Neuronal stem cell (in vitro differentiated cells): Measurements from ENCODE around the gene CHCHD3.

Experiments
- DNase-seq: peaks from one replicate; pipeline ENCODE4 v3.0.0-alpha.2; 2013; ENCODE audit warnings: low spot score
- H2AFZ ChIP-seq: one replicate; pipeline ENCODE4 v1.6.1; 2013; ENCODE audit warnings: mild to moderate bottlenecking, low read length, inconsistent platforms
- H2AK5ac ChIP-seq: 2 replicates; pipeline ENCODE4 v1.6.1; 2013; ENCODE audit warnings: low read depth, mild to moderate bottlenecking, inconsistent platforms, low read length, moderate library complexity, mixed read lengths
- H2BK120ac ChIP-seq: 2 replicates; pipeline ENCODE4 v1.6.1; 2013; ENCODE audit warnings: low read depth, mild to moderate bottlenecking, inconsistent platforms, low read length, moderate library complexity, mixed read lengths
- H2BK12ac ChIP-seq: one replicate; pipeline ENCODE4 v1.6.1; 2013; ENCODE audit warnings: low read length, inconsistent platforms
- H2BK15ac ChIP-seq: 2 replicates; pipeline ENCODE4 v1.6.1; 2013; ENCODE audit warnings: mild to moderate bottlenecking, low read length, inconsistent platforms, mixed read lengths
- H2BK5ac ChIP-seq: one replicate; pipeline ENCODE4 v1.6.1; 2013; ENCODE audit warnings: inconsistent platforms, mild to moderate bottlenecking, low read length, moderate library complexity
- H3K14ac ChIP-seq: one replicate; pipeline ENCODE4 v1.6.1; 2013; ENCODE audit warnings: low read length, inconsistent platforms
- H3K18ac ChIP-seq: 2 replicates; pipeline ENCODE4 v1.6.1; 2013; ENCODE audit warnings: low read length, inconsistent platforms
- H3K23ac ChIP-seq: 2 replicates; pipeline ENCODE4 v1.6.1; 2013; ENCODE audit warnings: low read depth, mild to moderate bottlenecking, mixed read lengths, low read length, inconsistent platforms; ENCODE audit not compliant: poor library complexity
- H3K27ac ChIP-seq: replicated peaks from 3 replicates; pipeline ENCODE4 v1.5.1; 2013; ENCODE audit warnings: low read length, inconsistent platforms
- H3K27me3 ChIP-seq, 3 experiments: 2 replicates each; pipeline ENCODE4 v1.6.1; 2013; ENCODE audit warnings: low read length in 3 of 3, mild to moderate bottlenecking in 2 of 3, inconsistent platforms in 1 of 3, low read depth in 1 of 3, mixed read lengths in 1 of 3, moderate library complexity in 1 of 3; ENCODE audit not compliant: control insufficient read depth in 3 of 3, insufficient read depth in 3 of 3
- H3K36me3 ChIP-seq, 2 donors: replicated peaks in 1 of 2; 2 replicates each; pipeline ENCODE4 v1.6.1; 2013; ENCODE audit warnings: low read length in 2 of 2; ENCODE audit not compliant: control insufficient read depth in 2 of 2, insufficient read depth in 2 of 2
- H3K4ac ChIP-seq: 2 replicates; pipeline ENCODE4 v1.6.1; 2013; ENCODE audit warnings: inconsistent platforms, mild to moderate bottlenecking, low read length, moderate library complexity
- H3K4me1 ChIP-seq, 2 donors: 1 replicate in 1 of 2; 2 replicates in 1 of 2; pipeline ENCODE4 v1.6.1; 2013; ENCODE audit warnings: low read length in 2 of 2, low read depth in 1 of 2; ENCODE audit not compliant: control insufficient read depth in 2 of 2, insufficient read depth in 1 of 2
- H3K4me2 ChIP-seq: one replicate; pipeline ENCODE4 v1.6.1; 2013; ENCODE audit warnings: mild to moderate bottlenecking, low read length, inconsistent platforms; ENCODE audit not compliant: insufficient read depth, poor library complexity, severe bottlenecking
- H3K4me3 ChIP-seq, 2 donors: 2 replicates each; pipeline ENCODE4 v1.5.1; 2013; ENCODE audit warnings: low read length in 2 of 2, mild to moderate bottlenecking in 2 of 2, inconsistent platforms in 1 of 2, moderate library complexity in 1 of 2
- H3K79me1 ChIP-seq: one replicate; pipeline ENCODE4 v1.6.1; 2013; ENCODE audit warnings: low read depth, mild to moderate bottlenecking, inconsistent platforms, low read length, moderate library complexity
- H3K9ac ChIP-seq: one replicate; pipeline ENCODE4 v1.6.1; 2013; ENCODE audit warnings: mild to moderate bottlenecking, low read depth, low read length, inconsistent platforms; ENCODE audit not compliant: poor library complexity
- H3K9me3 ChIP-seq, 2 donors: replicated peaks in 1 of 2; 2 replicates each; pipeline versions ENCODE3 to v1.6.1; 2013; ENCODE audit warnings: low read length in 2 of 2, mild to moderate bottlenecking in 2 of 2, inconsistent platforms in 1 of 2, low read depth in 1 of 2, mixed read lengths in 1 of 2, moderate library complexity in 1 of 2; ENCODE audit not compliant: control insufficient read depth in 2 of 2, insufficient read depth in 1 of 2
- H4K8ac ChIP-seq: one replicate; pipeline ENCODE4 v1.6.1; 2013; ENCODE audit warnings: low read depth, mild to moderate bottlenecking, inconsistent platforms, low read length, moderate library complexity
- H4K91ac ChIP-seq: one replicate; pipeline ENCODE4 v1.6.1; 2013; ENCODE audit warnings: low read length, low read depth, mild to moderate bottlenecking, inconsistent platforms; ENCODE audit not compliant: poor library complexity
- WGBS, 2 donors: extraction: QIAGEN DNeasy Blood & Tissue Kit; methylation state at CpG; one replicate each; pipeline ENCODE4 v1.1.7; 2013; ENCODE audit warnings: missing lambda C conversion rate in 2 of 2, mixed read lengths in 1 of 2; ENCODE audit not compliant: insufficient read length in 2 of 2, insufficient replicate concordance in 1 of 2; ENCODE audit errors: extremely low coverage in 2 of 2; 5-methylcytosine and 5-hydroxymethylcytosine counted together

Gene CHCHD3

GRCh38 chr7:132838313-132838712 lies 243.6 kb downstream of the CHCHD3 start:
- no peaks in the 10 kb centered on the region for H3K27me3 ChIP-seq

GRCh38 chr7:132837529-132837928 lies 244.4 kb downstream of the CHCHD3 start:
- Histone ChIP-seq H4K8ac (no peak overlapping the region), H3K18ac (no peak overlapping the region), H2BK12ac (no peak overlapping the region), H3K27me3 (no peaks in the 10 kb centered on the region), H3K4ac (no peak overlapping the region), H2BK120ac (no peak overlapping the region), H2AFZ (no peak overlapping the region), H3K79me1 (no peaks in the 10 kb centered on the region), H3K27ac (no peak overlapping the region), H3K4me1 (peaks cover 0 to 1% of the 10 kb centered on the region in 2 donors), H4K91ac (no peak overlapping the region), H3K14ac (no peak overlapping the region), H3K23ac (no peak overlapping the region), H3K4me3 (no peak overlapping the region), H3K9me3 (no peaks in the 10 kb centered on the region), H2BK5ac (no peak overlapping the region), H2AK5ac (no peak overlapping the region), H2BK15ac (no peak overlapping the region), H3K36me3 (peaks cover 0 to 19% of the 10 kb centered on the region in 2 donors), H3K9ac (no peak overlapping the region), H3K4me2 (no peak overlapping the region)
- no peak for DNase-seq
- WGBS, 2 donors: no CpG with 5 or more reads among the region's 3 CpGs

More at GRCh38 chr7:132838313-132838712, 243.6 kb downstream of the CHCHD3 start:
- Histone ChIP-seq H3K18ac (no peak overlapping the region), H2BK5ac (no peak overlapping the region), H2AFZ (no peak overlapping the region), H4K8ac (no peak overlapping the region), H3K4me1 (peaks cover 0 to 1% of the 10 kb centered on the region in 2 donors), H3K79me1 (no peaks in the 10 kb centered on the region), H2BK120ac (no peak overlapping the region), H3K4me3 (no peak overlapping the region), H3K4ac (no peak overlapping the region), H2AK5ac (no peak overlapping the region), H3K36me3 (peaks cover 0 to 19% of the 10 kb centered on the region in 2 donors), H2BK12ac (no peak overlapping the region), H3K27ac (no peak overlapping the region), H3K14ac (no peak overlapping the region), H3K4me2 (no peak overlapping the region), H3K23ac (no peak overlapping the region), H2BK15ac (no peak overlapping the region), H4K91ac (no peak overlapping the region), H3K9ac (no peak overlapping the region), H3K9me3 (no peaks in the 10 kb centered on the region)
- no CpG with 5 or more reads among the region's 3 CpGs for WGBS, 2 donors
- DNase-seq: no peak

GRCh38 chr7:132836746-132837145 lies 245.1 kb downstream of the CHCHD3 start:
- no peak overlapping the region for H3K18ac ChIP-seq
- no peak for DNase-seq
- WGBS, 2 donors: no CpG with 5 or more reads among the region's 1 CpG

GRCh38 chr7:132830941-132831340 lies 250.9 kb downstream of the CHCHD3 start:
- Histone ChIP-seq H2AK5ac (no peak overlapping the region), H3K27me3 (no peaks in the 10 kb centered on the region), H3K4me3 (no peak overlapping the region), H3K36me3 (peaks cover 0 to 8% of the 10 kb centered on the region in 2 donors), H2AFZ (no peak overlapping the region), H3K79me1 (no peaks in the 10 kb centered on the region), H2BK15ac (no peak overlapping the region), H3K14ac (no peak overlapping the region), H3K23ac (no peak overlapping the region), H3K4me2 (no peak overlapping the region), H4K8ac (no peak overlapping the region), H4K91ac (no peak overlapping the region), H3K27ac (no peak overlapping the region), H3K9me3 (no peaks in the 10 kb centered on the region), H3K4ac (no peak overlapping the region), H2BK120ac (no peak overlapping the region), H2BK12ac (no peak overlapping the region), H3K18ac (no peak overlapping the region), H2BK5ac (no peak overlapping the region), H3K4me1 (no peaks in the 10 kb centered on the region), H3K9ac (no peak overlapping the region)
- DNase-seq: no peak
- WGBS, 2 donors: no CpG with 5 or more reads among the region's 2 CpGs

More at GRCh38 chr7:132836746-132837145, 245.1 kb downstream of the CHCHD3 start:
- Histone ChIP-seq H2AK5ac (no peak overlapping the region), H2BK5ac (no peak overlapping the region), H4K8ac (no peak overlapping the region), H3K79me1 (no peaks in the 10 kb centered on the region), H3K36me3 (peaks cover 0 to 19% of the 10 kb centered on the region in 2 donors), H3K4me2 (no peak overlapping the region), H3K4me1 (peaks cover 0 to 1% of the 10 kb centered on the region in 2 donors), H3K27ac (no peak overlapping the region), H3K9ac (no peak overlapping the region), H4K91ac (no peak overlapping the region), H3K23ac (no peak overlapping the region), H3K14ac (no peak overlapping the region), H3K4ac (no peak overlapping the region), H2BK12ac (no peak overlapping the region), H3K27me3 (no peaks in the 10 kb centered on the region), H2BK120ac (no peak overlapping the region), H3K9me3 (no peaks in the 10 kb centered on the region), H2BK15ac (no peak overlapping the region), H3K4me3 (no peak overlapping the region), H2AFZ (no peak overlapping the region)
